Sigmoid colon (tissue), 7 donors: Measurements from ENCODE around the gene COA1. TPM values are rescaled to one million over a fixed set of nuclear protein-coding genes. Genes with fewer than 3 reads are reported as not detected.

Experiments
- DNase-seq: peaks from one replicate; pipeline ENCODE4 v3.0.0-alpha.2; 2019
- H3K27ac ChIP-seq, 4 donors: fragments of 200-600 bp; sonication (generic); one replicate each; pipeline ENCODE4 v1.5.1; 2016 to 2019; ENCODE audit warnings: mild to moderate bottlenecking in 1 of 4
- H3K27me3 ChIP-seq, 3 donors: fragments of 200-600 bp; sonication (generic); one replicate each; pipeline ENCODE4 v1.5.1; 2019; ENCODE audit warnings: mild to moderate bottlenecking in 1 of 3
- H3K36me3 ChIP-seq, 4 donors: fragments of 200-600 bp; sonication (generic); one replicate each; pipeline ENCODE4 v1.5.1; 2016 to 2019
- H3K4me1 ChIP-seq, 4 donors: fragments of 200-600 bp; sonication (generic); one replicate each; pipeline ENCODE4 v1.5.1; 2017 to 2019
- H3K4me3 ChIP-seq, 4 donors: fragments of 200-600 bp; sonication (generic); one replicate each; pipeline ENCODE4 v1.5.1; 2017 to 2019; ENCODE audit warnings: mild to moderate bottlenecking in 2 of 4, moderate library complexity in 1 of 4
- H3K9me3 ChIP-seq, 4 donors: fragments of 200-600 bp in 3 of 4; sonication (generic) in 3 of 4; one replicate each; pipeline versions ENCODE4 v1.5.1 to v1.6.1; 2013 to 2019
- EP300 ChIP-seq, 4 donors: sonication (generic); formaldehyde crosslinking; IDR thresholded peaks; one replicate each; pipeline ENCODE4 v1.6.1; 2017; ENCODE audit warnings: antibody characterized with exemption in 4 of 4
- POLR2A ChIP-seq, 2 donors: fragments of 450-650 bp; IDR thresholded peaks; one replicate each; pipeline ENCODE4 v1.6.1; 2016; ENCODE audit warnings: antibody characterized with exemption in 2 of 2, mild to moderate bottlenecking in 2 of 2, moderate library complexity in 2 of 2
- POLR2AphosphoS5 ChIP-seq, 4 donors: sonication (generic); formaldehyde crosslinking; IDR thresholded peaks; one replicate each; pipeline ENCODE4 v1.6.1; 2017; ENCODE audit warnings: antibody characterized with exemption in 4 of 4
- WGBS, 2 donors: extraction: QIAGEN DNeasy Blood & Tissue Kit; methylation state at CpG; one replicate each; pipeline ENCODE4 v1.1.7; 2013; 5-methylcytosine and 5-hydroxymethylcytosine counted together
- intact Hi-C: fragments of 100-400 bp; cut with DNase I; formaldehyde crosslinking; loops from one replicate; pipeline ENCODE4 v1.15.1; 2023
- polyA plus RNA-seq, 3 donors: library from polyadenylated mRNA; stranded (reverse); fragments of 200-250 nt; gene quantifications; one replicate each; pipeline ENCODE4 v1.2.3, GENCODE V29; 2013
- total RNA-seq, 4 donors: library from RNA; depleted of rRNA; stranded (reverse); fragments of >200 nt; gene quantifications; one replicate each; pipeline ENCODE4 v1.1.0, GENCODE V29; 2016
- TF ChIP-seq, protein P1 (sequence below), 4 experiments: fragments of 450-650 bp in 3 of 4; fragments of 200-600 bp in 1 of 4; IDR thresholded peaks; one replicate each; pipeline ENCODE4 v1.5.1; 2016 to 2019; ENCODE audit warnings: antibody characterized with exemption in 4 of 4, mild to moderate bottlenecking in 3 of 4, moderate library complexity in 2 of 4
- donor health status: healthy with polysubstance abuse.
- donor health status: Bipolar disorder and iron deficiency.
- donor health status: healthy.

Gene COA1
- total and polyA plus RNA-seq, 7 donors = 31.2 to 61.2 (median 42.6) TPM

DNA sequence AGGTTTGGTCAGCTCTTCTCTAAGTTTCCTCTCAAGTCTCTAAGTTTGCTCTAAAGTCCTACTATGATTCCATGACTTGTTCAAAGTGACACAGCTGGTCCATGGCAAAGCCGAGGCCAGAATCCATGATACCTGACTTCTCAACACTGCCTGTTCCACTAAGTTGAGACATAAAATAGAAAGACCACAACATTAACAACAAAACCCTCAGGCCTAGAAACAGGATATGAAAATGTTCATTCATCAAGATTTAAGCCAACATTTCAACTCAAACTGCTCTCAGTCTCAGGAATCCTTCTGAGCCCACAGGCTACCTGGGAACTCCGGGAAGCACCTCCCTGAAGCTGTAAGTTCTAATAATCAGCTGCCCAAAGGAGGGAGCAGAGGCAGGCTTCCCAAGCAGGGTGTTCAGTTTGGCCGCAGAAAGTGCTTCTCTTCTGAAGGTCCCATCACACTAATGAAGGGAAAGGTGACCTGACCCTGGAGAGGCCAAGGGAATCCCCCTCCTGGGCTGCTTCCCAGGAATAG is 83.6 kb downstream of the COA1 start:
- H3K4me1 ChIP-seq = peaks cover 0 to 53% (median 49%) of the 10 kb centered on the region in 4 donors
- no peaks in the 10 kb centered on the region for H3K27me3 ChIP-seq
- peaks cover 3 to 8% (median 6%) of the 10 kb centered on the region in 4 donors for H3K36me3 ChIP-seq
- intact Hi-C loops = no loop called here
- H3K9me3 ChIP-seq = no peaks in the 10 kb centered on the region
- TF ChIP-seq EP300 (IDR thresholded peaks at IDR 0.05) (no peak), POLR2A (IDR thresholded peaks at IDR 0.05) (no peak), POLR2AphosphoS5 (IDR thresholded peaks at IDR 0.05) (no peak)
- TF ChIP-seq, protein P1, sequence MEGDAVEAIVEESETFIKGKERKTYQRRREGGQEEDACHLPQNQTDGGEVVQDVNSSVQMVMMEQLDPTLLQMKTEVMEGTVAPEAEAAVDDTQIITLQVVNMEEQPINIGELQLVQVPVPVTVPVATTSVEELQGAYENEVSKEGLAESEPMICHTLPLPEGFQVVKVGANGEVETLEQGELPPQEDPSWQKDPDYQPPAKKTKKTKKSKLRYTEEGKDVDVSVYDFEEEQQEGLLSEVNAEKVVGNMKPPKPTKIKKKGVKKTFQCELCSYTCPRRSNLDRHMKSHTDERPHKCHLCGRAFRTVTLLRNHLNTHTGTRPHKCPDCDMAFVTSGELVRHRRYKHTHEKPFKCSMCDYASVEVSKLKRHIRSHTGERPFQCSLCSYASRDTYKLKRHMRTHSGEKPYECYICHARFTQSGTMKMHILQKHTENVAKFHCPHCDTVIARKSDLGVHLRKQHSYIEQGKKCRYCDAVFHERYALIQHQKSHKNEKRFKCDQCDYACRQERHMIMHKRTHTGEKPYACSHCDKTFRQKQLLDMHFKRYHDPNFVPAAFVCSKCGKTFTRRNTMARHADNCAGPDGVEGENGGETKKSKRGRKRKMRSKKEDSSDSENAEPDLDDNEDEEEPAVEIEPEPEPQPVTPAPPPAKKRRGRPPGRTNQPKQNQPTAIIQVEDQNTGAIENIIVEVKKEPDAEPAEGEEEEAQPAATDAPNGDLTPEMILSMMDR (IDR thresholded peaks at IDR 0.05) = no peak
- WGBS, 2 donors = 81 to 89% methylated on average over 3 of the region's 3 CpGs
- no peak for DNase-seq
- no peak overlapping the region for H3K4me3 ChIP-seq
- peak overlapping the region; percentile 82 to 96 (median 94) for H3K27ac ChIP-seq

DNA sequence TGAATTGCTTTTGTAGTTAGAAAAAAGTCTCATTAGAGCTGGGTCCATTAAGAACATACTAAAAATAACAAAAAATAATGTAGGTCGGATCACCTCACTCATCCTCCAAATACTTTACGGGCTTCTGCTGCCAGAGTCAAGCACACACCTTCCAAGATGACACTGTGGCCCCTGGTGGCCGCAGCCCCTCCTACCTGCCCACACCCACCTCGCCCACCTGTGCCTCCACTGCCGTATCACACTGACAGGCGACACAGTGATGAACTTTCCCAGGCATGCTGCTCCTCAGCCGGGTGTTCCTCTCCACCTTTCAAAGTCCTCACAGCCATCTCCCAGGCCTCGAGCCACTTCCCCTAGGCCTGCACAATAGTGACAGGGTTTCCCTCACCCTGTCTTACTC is 85.5 kb downstream of the COA1 start:
- H3K4me1 ChIP-seq = peaks cover 0 to 49% (median 45%) of the 10 kb centered on the region in 4 donors
- no peaks in the 10 kb centered on the region for H3K9me3 ChIP-seq
- intact Hi-C loops = no loop called here
- no peak overlapping the region for H3K27ac ChIP-seq
- H3K4me3 ChIP-seq = no peak overlapping the region
- TF ChIP-seq POLR2A (IDR thresholded peaks at IDR 0.05) = no peak
- TF ChIP-seq POLR2AphosphoS5 (IDR thresholded peaks at IDR 0.05) = no peak
- TF ChIP-seq EP300 (IDR thresholded peaks at IDR 0.05) = no peak
- TF ChIP-seq, protein P1 (IDR thresholded peaks at IDR 0.05) = no peak
- 73 to 86% methylated on average over 8 of the region's 8 CpGs for WGBS, 2 donors
- no peaks in the 10 kb centered on the region for H3K27me3 ChIP-seq
- no peak for DNase-seq
- peaks cover 3 to 16% (median 6%) of the 10 kb centered on the region in 4 donors for H3K36me3 ChIP-seq

DNA sequence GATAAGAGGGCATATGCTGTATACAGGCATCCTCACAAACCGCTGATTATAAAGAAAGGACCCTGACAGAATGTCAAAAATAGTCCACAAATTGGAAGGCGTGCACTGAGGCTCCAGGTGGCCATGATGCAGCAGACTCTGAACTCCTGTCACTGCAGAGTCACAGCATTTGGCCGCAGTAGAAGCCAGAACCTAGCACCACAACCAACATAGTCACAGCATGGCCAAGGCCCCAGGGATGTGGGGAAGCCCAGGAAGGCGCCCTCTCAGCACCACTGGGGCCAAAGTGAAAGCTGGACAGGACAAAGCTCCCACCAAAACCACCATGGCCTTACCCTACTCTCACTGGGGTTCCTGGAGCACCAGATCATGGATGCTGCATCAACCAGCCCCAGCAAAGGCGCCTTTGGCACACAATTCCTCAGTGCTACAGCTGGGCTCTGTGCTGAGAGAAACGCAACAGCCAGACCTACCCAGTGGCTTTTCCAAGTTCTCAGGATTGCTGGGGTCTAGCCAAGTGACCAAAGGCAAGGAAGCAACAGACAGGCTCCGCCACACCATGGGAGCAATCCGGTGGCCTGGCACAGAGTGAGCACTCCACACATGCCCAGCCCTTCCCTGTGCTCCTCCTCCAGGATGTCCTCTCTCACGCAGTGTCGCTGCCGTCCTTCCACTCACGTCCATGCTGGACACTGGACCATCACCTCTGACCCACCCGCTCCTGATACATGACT is 86.3 kb downstream of the COA1 start:
- TF ChIP-seq POLR2A (IDR thresholded peaks at IDR 0.05) (no peak), POLR2AphosphoS5 (IDR thresholded peaks at IDR 0.05) (no peak), EP300 (IDR thresholded peaks at IDR 0.05) (no peak)
- TF ChIP-seq, protein P1 (IDR thresholded peaks at IDR 0.05) = no peak
- no peak overlapping the region for H3K27ac ChIP-seq
- H3K4me1 ChIP-seq = peaks cover 0 to 42% (median 38%) of the 10 kb centered on the region in 4 donors
- no peaks in the 10 kb centered on the region for H3K27me3 ChIP-seq
- no peaks in the 10 kb centered on the region for H3K9me3 ChIP-seq
- intact Hi-C loops = no loop called here
- H3K4me3 ChIP-seq = no peak overlapping the region
- no peak for DNase-seq
- H3K36me3 ChIP-seq = peaks cover 3 to 21% (median 6%) of the 10 kb centered on the region in 4 donors
- 92 to 97% methylated on average over 13 of the region's 13 CpGs for WGBS, 2 donors

DNA sequence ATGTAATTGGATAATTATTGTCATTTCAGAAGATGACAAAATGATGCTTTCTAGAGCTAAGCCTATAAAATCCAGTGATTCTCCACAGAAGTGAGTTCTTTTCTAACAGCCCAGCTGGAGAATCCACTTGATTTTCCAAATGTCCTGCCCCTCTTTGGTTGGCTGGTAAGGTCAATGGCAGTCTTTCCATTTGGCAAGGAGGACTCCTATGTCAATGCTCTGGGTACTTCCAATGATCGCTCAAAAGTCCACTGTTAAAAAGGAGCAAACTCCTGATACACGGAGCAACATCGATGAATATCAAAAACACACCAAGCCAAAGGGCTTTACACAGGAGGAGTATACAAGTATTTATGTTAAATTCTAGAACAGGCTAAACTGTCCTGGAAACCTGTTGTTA is 88.6 kb downstream of the COA1 start:
- Histone ChIP-seq H3K27me3 (no peaks in the 10 kb centered on the region), H3K27ac (peak overlapping the region; percentile 15 to 83 (median 52)), H3K4me3 (no peak overlapping the region), H3K4me1 (peaks cover 0 to 25% (median 23%) of the 10 kb centered on the region in 4 donors), H3K9me3 (no peaks in the 10 kb centered on the region), H3K36me3 (peaks cover 3 to 37% (median 6%) of the 10 kb centered on the region in 4 donors)
- TF ChIP-seq EP300 (IDR thresholded peaks at IDR 0.05) (no peak), POLR2A (IDR thresholded peaks at IDR 0.05) (no peak), POLR2AphosphoS5 (IDR thresholded peaks at IDR 0.05) (no peak)
- TF ChIP-seq, protein P1 (IDR thresholded peaks at IDR 0.05) = no peak
- DNase-seq = no peak
- WGBS, 2 donors = 97 to 98% methylated on average over 3 of the region's 3 CpGs
- intact Hi-C loops = no loop called here
